NCI-H2196 (cell line): ENCODE data around the gene HHAT.
A peak's percentile ranks its signal among the peaks of the same experiment; 100 is the strongest.

ENCODE experiments used
- DNase-seq: peaks from one replicate; lab custom pipeline; 2025; ENCODE audit not compliant: unreplicated experiment; lab: John Stamatoyannopoulos, UW

HHAT gene

DNA sequence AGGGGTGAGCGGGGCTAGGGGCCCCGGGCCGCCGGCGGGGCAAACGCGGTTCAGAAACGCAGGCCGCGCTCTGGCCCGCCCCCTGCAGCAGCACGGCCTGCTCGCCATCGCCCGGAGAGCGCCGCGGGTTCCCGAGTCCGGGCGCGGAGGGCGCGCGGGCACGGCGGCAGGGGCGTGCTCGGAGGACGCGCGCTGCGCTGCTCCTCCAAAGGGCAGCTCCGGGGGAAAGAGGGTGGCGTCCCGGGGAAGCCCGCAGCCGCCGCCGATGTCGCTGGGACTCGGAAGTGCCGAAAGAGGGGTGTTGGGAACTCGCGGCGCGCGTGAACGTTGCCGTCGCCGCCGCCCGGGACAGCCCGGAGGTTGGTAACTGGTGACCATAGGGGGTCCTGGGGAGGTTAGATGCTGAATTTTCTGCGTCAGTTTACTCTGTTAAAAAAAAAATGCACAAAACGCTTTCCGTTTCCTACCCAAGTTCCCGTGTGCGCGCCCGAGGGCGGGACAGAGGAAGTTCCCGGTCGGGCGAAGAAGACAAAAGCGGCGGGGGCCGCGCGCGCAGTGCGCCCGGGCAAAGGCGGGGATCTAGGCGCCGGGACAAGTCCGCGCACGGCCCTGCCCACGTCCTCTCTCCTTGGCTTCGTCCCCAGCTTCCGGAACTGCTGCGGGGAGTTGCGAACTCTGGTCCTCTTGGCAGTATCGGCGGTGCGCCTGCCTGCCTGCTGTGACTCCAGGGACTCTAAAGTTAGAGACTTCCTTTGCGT, at the start of gene HHAT:
HHAT (plus strand) TSS at position 157 of the 758 bp plus-strand sequence. CDS start 20,074 bp downstream, outside the sequence.
- peak; percentile 86 for DNase-seq

DNA sequence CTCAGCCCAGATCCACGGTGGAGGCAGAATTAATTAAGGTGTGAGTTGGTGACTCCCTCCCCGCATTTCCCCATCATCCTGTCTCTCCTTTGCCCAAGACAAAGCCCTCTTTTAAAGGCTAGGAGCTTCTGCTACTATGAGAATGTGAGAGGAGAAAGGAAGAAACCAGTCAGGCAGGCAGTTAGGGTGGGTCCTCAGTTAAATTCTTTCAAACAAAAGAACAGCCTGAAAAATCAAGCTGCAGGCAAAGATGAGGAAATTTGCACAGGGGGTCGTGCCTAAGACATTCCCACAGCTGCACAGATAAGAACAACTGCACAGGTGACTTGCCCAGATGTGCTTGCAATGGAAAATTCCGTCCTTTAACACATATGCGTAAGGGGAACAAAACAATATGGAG, 48.5 kb upstream of the HHAT start:
- no peak for DNase-seq

DNA sequence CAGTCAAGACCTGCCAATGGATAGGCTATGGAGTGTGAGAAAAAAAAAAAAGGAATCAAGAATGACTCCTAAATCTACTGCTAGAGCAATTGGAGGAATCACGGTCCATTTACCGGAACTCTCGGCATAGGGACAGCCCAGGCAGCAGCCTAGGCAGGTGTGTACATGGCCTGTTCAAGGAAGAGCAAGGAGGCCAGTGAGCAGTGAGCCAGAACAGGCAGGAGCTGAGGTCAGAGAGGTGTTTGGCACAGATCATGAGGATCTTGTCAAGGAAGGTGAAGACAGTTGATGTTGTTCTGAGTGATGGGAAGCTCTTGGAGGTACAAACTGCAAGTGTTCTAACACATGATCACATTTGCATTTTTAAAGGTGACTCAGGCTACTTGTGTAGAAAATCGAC, 40.6 kb upstream of the HHAT start:
- DNase-seq = no peak

DNA sequence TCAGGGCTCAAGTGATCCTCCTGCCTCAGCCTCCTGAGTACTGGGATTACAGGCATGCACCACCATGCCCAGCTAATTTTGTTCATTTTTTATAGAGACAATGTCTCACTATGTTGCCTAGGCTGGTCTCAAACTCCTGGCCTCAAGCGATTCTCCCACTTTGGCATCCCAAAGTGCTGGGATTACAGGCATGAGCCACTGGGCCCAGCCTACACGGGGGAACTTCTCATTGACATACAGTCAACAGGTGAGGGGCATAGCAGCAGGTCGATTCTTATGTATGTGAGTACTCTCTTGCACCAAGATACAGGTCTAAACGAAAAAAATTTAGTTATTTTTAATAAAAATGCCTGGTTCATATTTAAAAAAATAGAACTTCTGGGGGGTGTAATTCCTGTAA, 39.5 kb upstream of the HHAT start:
- DNase-seq = no peak

DNA sequence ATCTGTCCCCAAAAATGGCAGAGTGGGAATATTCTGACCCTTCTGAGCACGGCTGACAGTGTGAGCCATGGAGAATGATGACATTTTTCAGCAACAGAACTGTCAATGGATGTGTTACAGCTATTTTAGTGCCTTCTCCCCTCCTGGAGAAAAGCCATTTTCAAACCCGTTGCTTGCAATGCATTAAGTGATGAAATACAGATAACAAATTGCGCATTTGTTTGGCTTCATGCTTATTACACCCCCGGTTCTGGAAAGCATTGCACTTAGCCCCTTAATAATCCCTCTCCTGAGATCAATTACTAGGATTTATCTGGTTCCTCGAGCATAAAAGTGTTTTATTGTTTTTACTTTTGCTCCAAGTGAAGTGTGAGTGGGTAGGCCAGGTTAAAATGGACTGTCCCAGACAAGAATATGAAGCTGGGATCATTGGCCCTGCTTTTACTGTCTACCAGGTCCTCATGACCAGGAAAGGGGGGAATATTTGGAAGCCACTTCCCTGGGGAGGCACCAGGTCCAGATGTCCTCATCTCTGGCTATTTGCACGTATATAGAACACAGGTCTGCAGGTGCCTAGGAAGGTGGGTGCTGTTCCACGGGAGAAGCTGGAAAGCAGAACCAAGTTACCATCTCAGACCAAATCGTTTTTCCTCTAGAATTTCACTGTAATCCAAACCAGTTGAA, 37.5 kb upstream of the HHAT start:
- no peak for DNase-seq

DNA sequence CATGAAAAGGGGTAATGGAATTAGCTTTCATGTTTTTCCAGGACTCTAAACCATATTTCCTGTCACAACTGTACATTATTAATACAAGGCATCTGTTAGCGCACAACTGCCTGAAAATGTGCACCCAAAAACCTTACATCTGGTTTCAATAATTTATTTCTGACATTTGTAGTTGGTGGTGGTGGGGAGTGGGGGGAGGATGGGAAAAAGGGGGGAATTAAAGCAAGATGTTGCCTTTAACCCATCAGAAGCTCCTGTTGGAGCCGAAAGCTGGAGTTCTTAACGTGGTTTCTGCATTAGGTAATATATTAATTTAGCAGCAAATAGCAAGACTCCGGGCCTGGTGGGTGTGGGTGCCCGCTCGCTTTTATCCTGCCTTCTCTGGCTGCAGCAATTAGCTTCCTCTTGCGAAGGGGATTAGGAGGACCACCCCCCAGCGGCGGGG, 36.9 kb upstream of the HHAT start:
- no peak for DNase-seq

DNA sequence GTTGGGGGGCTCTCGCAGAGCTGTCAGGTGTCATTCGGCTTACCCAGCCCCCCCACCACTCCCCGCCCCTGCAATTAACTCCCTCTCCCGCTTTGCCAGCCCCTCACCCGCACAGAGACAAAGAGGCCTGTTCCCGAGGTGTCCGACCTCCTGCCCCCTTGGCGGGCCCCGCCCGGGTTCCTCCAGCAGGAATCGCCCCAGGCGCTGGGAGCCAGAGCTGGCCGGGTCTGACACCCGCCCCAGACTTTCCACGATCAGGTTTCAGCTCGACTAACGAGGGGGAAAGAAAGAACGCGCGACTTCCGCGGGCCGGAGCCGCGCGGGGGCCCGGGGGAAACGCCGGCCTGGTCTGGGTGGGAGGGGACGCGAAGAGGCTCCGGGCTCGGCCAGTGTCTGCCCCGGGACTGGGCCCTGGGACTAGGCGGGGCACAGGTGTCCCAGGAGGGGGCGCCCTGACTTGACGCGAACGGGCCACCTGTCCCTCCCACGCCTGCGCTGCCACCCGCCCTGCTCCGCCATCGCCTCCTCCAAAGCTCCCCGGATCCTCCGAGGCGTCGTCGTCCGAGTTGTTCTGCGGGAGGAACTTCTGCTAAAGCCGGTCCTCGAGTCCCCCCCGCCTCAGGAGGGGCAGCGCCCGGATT, 36.4 kb upstream of the HHAT start:
- DNase-seq = peak; percentile 37

DNA sequence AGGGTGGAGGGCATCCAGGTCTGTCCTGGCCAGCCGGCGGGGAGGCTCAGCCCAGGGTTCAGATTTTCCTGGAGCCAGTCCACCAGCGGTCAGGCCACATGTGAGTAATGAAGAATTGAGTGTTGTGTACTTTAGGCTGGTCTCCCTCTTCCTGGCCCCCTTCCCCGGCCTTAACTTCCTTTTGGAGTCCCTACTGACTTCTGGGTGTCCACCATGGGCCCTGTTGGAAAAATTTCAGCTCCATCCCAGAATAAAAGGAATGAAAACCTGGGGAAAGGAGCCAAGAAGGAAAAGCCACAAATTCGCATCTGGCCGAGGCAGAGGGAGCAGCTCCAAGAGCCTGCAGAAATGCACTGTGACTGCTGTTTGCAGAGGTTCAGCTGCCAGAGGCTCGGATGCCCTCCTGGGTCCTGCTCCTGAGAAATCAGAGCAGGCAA, 35.5 kb upstream of the HHAT start:
- no peak for DNase-seq

DNA sequence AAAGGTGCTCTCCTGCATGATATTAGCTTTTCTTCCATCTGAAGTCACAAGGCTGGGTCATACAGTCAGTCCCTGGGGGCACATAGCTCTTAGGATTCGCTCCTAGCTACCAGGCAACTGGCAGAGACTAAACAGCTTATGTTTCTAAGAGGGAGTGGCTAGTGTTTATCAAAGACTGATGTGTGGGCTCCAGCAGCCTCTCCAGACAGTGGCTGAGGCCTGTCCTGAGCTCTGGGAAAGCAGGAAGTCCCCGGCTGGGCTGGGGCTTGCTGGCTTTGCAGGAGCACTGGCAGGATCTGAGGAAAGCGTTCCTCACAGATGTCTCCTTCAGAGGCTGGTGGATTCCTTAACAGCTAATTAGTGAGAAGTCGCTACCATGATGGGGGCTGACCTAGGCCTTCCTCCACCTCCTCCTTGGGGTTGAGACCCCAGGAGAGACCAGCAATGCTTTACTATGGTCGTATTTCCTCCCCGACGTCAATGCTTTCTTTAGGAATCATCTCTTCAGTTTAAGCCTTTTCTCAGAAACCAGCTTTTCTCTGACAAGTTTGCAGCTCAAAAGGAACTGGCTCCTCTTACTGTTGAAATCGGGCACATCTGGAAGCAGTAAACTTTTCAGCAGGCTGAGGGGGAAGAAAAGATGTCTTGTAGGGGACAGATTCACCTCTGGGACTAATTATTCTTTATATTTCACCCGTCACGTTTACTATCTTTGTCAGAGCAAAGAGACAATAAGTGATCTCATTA, 33.5 kb upstream of the HHAT start:
- peak; percentile 35 for DNase-seq

DNA sequence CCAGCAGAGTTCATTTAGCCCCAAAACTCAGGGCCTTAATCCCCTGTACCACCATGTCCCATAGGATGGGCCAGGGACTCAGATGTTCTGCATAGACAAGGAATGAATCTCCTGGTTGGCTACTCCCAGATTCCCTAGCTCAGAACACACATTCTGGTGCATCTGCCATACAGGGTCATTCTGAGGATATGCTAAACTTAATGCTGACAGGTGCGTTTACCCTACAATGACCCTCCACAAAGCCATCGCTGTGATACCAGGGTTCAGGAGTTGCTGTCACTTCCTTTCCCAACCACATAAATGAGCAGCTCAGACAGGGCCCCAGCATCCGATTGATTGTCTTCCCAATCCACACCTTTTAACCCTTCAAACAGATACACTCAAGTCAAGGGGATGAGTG, 32.0 kb upstream of the HHAT start:
- no peak for DNase-seq

DNA sequence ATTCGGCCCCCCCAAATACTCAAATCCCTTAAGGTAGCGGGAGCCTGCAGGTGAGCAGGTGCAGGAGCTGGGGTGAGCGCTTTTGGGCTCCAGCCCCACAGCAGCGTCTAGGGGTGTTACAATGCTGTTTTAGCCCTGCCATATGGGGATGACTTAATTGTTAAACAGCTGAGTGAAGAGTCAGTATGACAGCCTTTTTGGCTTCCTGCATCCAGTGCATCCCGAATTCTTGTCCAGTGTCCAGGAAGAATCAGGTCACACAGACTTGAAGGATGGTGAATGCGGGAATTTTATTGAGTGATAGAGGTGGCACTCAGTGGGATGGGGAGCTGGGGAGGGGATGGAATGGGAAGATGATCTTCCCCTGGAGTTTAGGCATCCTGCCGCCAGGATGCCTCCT, 30.4 kb upstream of the HHAT start:
- DNase-seq = no peak

DNA sequence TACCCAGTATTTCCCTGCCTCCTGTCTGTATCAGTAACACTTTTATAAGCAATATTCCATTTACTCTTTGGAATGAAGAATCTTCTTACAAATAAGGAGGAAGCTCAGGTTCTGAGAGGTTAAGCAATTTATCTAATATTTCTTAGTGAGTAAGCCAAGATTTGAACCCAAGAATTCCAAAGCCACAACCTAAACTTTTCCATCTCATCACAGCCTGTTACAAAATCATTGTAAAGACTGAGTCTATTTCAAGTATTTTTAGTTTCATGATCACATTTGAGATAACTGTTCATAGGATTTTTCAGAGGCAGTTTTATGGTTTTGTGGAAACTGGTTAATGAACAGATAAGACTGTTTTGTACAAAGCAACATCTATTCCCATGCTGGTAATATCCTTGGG, 29.8 kb upstream of the HHAT start:
- no peak for DNase-seq

DNA sequence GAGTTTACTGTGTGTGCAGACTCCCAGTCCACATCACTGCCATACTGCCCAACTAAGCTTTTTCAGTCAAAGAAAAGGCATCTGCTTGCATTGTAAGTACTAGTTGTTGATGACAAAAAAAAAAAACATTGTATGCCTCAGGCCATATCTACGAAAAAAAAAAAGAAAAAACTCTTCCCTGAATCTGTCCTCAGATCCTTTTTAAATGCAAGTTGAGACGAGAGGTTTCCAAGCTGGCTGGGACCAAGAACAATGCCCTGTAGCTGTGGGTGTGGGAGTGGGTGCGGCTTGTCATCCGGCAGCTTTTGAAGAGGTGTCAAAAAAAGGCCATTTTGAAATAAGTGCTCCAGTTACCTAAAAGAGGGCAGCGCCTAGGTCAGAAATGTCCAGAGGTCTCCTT, 29.2 kb upstream of the HHAT start:
- DNase-seq = no peak

DNA sequence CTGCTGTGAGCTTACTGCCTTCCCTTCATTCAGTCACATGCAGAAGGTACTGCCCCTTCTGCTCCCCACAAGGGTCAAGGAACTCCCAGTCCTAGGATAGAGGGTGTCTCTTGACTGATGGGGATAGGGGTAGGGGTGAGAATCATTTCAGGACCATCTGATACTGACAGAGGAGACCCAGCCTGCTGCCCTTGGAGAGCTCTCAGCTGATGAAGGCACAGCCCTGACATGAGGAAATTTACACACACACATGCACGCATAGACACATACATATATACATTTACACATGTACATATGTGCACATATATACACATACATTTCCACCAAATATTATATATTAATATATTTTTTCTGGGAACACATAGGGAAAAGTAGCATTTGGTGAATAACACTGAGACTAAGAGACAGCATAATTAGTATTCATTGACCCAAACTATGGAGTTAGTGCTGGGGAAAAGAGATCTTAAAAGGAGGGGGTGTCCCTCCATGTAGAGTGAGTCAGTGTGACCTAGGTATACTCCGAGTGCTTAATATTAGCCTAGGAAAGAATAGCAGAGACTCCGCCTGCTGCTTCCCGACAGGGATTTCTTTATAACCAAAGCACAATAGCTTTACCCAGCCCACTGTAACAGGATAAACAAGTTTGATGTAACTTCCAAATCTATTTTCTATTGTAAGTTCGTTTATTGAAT, 27.6 kb upstream of the HHAT start:
- no peak for DNase-seq

DNA sequence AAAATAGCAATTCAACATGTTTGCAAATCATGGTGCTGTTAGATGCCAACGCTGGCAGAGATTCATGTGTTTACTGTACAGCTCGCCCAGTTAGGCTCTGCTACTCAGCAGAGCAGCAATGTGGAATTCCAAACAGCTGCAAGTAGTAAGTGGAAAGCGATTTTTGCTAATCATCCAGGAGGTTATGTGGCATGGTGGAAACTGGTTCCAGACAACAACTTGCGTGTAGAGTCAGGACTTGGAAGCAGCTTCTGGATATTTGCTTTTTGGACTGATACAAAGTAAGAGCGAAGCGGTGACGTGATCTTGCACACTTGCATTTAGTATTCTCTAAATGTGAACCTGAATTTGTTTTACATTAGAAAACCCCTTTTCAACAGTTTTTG, 27.1 kb upstream of the HHAT start:
- DNase-seq = no peak

DNA sequence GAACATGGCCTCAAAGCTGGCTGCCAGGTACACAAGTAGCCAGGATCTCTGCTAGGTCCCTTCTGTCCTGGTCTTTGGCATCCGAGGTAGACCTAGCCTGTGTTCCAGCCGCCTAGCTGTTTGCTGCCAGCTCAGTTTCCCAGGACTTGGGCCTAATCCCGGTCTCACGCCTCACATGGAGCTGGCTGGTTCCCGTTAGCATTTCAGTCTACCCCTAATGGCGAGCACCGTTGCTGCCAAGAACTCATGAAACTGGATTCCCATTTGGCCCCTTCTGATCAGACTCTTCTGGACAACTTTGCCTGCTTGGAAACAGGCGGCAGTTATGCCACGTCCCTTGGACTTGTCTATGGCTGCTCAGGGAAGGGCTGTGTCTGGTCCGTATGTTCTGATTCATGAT, 26.2 kb upstream of the HHAT start:
- DNase-seq = no peak

DNA sequence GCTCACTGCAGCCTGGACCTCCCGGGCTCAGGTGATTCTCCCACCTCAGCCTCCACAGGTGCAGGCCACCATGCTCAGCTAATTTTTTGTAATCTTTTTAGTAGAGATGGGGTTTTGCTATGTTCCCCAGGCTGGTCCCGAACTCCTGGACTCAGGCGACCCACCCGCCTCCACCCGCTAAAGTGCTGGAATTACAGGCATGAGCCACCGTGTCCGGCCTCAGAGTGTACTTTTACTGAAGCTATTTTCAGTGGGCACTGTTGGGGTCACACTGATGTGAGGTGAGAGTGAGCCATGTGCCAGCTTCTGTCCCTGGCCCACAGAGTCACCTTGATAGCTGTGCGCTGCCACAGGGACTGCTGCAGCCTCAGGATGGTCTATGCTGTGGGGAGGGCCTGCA, 25.3 kb upstream of the HHAT start:
- no peak for DNase-seq

DNA sequence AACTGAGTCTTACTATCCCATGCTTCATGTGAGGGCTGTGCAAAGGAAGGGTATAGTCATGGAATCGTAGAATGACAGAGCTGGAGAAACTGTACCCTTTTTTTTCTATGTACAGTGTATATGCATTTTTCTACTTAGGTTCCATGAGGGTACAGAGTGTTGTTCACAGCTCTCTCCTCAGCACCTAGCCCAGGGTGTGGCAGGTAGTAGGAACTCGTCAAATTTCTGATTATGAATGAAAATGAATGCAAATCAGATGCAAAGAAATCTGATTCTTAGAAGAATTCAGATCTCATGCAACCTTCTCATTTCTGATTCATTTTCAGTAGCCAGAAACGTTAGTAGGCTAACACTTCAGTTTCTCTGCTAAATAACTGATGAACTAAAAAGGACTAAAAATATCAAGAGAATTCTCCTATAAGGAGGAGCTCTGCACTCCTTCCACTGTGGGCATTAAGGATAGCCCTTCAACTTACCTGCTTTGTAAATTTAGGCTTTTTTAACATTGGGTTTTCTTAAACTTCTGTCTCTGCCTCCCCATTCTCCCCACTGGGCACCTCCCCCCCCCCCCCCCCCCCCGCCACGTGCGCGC, 18.0 kb upstream of the HHAT start:
- DNase-seq = no peak

DNA sequence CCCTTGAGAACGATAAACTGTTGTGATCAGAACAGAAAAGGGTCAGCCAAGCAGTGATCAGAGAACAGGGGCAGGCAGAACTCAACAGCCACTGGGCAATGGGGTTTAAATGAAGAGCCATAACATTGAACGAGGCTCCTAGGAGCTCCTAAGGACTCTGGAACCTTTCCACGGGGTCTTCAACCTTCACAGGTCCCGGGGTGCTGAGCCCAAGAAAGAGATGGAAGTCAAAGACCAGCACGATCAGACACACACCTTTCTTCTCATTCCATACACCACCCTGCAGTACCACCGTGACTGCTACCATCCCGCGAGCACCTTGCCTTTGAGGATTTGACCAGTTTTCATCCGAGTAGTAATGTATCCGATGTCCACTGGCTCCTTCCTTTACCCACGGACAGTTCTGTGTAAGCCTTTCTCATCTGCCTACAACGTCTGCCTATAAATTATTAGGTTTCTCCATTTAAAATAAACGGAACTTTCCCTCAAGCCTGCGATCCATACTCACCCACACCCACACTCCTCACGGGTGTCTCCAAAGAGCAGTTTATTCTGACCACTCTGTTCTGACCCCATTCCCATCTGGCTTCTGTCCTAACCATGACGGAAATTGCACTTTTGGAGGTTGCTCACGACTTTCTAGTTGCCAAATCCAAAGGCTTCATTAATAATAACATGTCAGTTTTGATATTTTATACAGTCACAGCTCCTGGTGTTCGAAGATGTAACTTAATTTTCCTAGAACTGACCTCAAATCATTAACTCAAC, 16.8 kb upstream of the HHAT start:
- no peak for DNase-seq
